Kidney glomerular epithelial cell (primary cell): ENCODE data around the gene KIF1B.

ENCODE experiments used
- DNase-seq: peaks from one replicate; lab custom pipeline; 2025; lab: John Stamatoyannopoulos, UW

The KIF1B gene, protein sequence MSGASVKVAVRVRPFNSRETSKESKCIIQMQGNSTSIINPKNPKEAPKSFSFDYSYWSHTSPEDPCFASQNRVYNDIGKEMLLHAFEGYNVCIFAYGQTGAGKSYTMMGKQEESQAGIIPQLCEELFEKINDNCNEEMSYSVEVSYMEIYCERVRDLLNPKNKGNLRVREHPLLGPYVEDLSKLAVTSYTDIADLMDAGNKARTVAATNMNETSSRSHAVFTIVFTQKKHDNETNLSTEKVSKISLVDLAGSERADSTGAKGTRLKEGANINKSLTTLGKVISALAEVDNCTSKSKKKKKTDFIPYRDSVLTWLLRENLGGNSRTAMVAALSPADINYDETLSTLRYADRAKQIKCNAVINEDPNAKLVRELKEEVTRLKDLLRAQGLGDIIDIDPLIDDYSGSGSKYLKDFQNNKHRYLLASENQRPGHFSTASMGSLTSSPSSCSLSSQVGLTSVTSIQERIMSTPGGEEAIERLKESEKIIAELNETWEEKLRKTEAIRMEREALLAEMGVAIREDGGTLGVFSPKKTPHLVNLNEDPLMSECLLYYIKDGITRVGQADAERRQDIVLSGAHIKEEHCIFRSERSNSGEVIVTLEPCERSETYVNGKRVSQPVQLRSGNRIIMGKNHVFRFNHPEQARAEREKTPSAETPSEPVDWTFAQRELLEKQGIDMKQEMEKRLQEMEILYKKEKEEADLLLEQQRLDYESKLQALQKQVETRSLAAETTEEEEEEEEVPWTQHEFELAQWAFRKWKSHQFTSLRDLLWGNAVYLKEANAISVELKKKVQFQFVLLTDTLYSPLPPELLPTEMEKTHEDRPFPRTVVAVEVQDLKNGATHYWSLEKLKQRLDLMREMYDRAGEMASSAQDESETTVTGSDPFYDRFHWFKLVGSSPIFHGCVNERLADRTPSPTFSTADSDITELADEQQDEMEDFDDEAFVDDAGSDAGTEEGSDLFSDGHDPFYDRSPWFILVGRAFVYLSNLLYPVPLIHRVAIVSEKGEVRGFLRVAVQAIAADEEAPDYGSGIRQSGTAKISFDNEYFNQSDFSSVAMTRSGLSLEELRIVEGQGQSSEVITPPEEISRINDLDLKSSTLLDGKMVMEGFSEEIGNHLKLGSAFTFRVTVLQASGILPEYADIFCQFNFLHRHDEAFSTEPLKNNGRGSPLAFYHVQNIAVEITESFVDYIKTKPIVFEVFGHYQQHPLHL (N-terminal part only)

GRCh38 chr1:10209905-10210810, at the start of gene KIF1B:
Gene KIF1B (plus strand): TSS chr1:10210570. CDS start chr1:10232329, 21,759 bp downstream.
- DNase-seq = peak; percentile 92

DNA sequence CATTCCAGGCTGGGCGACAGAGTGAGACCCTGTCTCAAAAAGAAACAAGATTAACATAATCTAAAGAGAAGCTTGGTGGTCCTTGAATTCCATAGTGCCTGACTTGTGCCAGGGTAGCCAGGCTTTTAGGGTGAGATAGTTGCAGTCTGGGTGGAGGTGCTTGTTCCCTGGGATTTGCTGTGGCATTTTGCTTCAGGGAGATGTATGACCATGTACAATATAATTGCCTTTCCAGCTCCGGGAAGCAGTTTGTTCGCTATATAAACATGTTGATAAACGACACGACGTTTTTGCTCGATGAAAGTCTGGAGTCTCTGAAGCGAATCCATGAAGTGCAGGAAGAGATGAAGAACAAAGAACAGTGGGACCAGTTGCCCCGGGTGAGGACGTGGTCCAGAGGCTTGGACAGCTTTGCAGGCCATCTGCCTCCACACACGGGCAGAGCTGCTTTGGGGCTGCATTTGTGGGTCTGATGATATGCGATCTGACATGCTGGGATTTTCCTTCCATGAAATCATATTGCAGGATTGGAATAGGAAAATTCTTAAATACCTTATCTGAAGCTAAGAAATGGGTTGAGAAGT, 49.4 kb upstream of the KIF1B start:
- DNase-seq = no peak

- no peak for DNase-seq
These were observed 48.7 kb upstream of the KIF1B start for GRCh38 chr1:10161541-10162290.

DNA sequence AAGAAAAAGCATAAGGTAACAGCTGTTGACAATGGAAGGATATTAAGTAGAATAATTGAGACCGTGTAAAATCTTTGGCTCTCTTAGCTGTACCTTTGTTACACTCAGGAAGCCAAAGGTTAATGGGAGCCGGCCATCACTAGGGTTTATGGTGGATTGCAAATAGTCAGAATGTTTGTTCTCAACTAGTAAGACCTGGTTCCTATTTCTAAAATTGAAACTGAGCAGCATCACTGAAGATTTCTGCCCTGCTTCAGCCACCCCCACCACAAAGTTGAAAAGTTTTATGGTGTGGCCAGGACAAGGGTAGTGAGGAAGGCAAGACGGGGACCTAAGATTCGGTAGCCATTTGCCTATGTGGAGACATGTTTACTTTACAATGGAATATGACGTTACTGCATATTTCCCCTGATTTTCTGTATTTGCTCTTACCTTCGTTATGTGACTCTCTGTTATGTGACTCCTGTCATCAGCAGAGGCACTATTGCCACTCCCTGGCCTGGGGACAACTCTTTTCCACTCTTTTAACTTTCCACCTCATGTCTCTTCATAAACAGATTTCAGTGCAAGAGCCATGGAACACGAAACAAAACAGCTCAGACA, 41.4 kb upstream of the KIF1B start:
- no peak for DNase-seq

DNA sequence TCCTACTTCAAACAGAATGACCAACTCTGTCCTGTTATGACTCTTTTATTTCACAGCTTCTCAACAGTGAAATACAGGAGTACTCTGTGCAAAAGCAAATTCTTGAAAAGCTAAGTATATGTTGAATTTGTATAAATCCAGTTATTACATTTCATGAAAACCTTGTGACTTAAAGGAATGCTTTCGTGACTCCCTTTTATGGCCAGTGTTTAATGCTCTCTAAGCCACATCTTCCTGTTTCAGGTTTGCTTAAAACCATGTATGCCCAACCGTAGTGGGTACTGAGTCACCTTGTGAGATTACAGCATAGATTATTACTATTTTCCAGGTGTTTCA, 40.2 kb upstream of the KIF1B start:
- no peak for DNase-seq

- DNase-seq = no peak
These were observed 39.1 kb upstream of the KIF1B start for GRCh38 chr1:10171105-10171767.

GRCh38 chr1:10171995-10172669, 38.2 kb upstream of the KIF1B start:
- no peak for DNase-seq

DNA sequence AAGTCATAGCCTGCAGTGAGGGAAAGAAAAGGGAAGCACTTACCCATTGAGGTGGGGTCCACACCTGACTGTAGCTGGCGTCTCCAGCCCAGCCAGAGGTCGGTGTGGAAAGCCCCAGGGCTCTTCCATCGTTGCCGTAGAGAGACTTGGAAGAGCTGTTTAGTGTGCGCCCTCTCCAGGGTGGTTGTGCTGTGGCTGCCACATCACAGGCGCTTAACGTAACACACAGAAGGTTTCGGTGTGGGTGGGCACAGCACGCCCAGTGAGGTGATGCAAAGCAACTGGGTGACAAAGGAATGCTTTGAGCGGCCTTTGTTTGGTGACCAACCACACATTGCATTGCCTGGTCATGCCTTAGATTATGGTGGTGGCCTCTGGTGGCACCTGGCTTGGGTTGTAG, 36.8 kb upstream of the KIF1B start:
- DNase-seq = no peak

DNA sequence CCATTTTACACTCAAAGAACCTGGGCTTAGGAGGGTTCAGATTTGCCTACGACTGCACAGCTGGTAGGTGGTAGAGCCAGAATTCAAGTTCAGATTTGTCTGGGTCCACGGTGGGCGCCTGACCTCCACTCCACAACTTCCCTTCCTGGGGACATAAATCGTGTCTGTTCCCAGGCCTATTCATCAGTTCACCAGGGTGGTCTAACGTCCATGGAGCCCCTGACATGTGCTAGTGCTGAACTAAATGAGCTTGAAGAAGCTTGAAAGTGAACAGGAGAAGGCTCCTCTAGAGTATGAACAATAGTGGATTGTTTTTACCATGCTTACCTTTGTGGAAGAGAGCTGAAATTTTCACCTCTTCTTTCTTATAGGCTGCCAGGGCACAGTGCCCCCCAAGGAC, 32.5 kb upstream of the KIF1B start:
- no peak for DNase-seq

DNA sequence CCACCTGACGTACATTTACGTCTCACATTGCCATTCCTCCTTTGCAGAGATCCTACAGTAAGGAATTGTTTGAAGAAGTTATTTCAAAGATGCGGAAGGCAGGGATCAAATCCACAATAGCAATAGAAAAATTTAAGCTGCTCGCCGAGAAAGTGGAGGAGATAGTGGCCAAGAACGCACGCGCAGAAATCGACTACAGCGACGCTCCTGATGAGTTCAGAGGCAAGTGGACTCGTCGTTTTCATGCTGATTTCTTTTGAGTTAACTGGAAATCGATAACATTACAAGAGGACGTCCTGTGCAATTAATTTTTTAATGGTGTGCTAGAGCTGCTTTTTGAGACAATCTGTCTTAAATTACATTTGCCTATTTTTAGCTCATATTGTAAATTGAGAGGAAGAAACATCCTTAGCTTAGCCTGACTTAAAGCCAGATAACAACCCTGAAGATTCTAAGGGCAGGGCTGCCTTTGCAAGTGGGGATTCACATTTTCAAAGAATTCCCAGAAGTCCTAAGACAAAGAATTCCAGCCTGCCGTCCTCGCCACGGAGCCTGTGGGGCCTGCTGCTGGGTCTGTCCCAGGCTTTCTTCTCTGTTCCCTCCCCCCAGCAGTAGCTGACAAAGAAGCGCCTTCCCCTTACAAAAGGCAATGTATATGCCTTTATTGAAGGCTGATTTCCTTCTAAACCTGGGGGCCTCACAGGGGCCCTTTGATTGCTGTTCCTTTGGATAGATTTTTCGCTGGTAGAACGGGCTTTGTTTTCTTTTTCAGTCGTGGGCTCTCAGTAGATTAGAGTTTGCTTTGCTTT, 31.6 kb upstream of the KIF1B start:
- no peak for DNase-seq

GRCh38 chr1:10179406-10180091, 30.8 kb upstream of the KIF1B start:
- DNase-seq = no peak

- no peak for DNase-seq
These were observed 29.2 kb upstream of the KIF1B start for GRCh38 chr1:10181154-10181553.

- DNase-seq = no peak
These were observed 24.6 kb upstream of the KIF1B start for GRCh38 chr1:10185759-10186158.

- no peak for DNase-seq
These were observed 23.9 kb upstream of the KIF1B start for GRCh38 chr1:10186331-10187025.

DNA sequence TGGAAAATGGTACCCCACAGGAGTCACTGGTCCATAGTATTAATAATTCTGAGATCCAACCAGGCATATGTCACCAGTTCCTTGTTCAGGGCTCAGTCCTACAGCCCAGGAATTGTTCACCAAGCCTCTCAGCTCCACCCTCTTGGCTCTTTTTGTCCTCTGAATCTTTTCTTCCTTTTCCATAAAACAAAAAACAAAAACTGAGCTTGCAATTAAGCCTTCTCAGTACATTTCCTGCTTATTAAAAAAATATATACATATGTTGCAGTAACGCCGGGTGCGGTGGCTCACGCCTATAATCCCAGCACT, 23.4 kb upstream of the KIF1B start:
- DNase-seq = no peak

DNA sequence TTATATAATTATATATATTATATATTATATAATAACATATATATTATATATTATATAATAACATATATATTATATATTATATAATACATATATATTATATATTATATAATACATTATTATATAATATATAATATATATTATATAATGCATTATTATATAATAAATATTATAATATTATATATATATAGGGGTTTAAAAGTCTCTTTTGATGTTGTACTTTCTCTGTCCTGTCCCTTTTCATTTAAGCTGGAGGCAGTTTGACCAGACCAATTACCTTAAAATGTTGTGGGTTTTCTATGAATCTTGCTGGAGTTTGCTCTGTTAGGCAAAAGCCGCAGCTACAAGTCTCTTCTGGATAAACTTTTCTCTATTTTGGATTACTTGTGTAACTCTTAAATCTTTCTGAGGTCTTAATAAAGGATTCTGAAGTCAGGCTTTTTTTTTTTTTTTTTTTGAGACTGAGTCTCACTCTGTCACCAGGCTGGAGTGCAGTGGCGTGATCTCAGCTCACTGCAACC, 22.2 kb upstream of the KIF1B start:
- DNase-seq = no peak

DNA sequence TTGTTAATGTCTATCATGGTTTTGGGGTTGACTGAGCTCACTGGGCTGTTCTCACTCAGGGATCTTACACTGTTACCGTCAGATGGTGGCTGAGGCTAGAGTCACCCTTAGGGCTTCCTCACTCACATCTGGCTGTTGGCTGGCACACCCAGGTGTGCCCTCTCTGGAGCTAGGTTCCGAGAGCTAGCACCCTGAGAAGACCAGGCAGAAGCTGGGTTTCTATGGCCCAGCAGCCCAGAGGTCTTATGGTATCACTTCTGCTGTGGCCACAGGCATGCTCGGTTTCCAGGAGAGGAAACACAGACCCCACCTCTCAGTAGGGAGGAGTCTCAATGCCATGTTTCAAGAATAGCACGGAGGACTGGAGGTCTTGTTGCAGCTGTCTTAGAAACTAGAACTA, 20.7 kb upstream of the KIF1B start:
- no peak for DNase-seq
